ENCODE measurements around the gene TRIP10. TPM values are rescaled to one million over a fixed set of nuclear protein-coding genes. Genes with fewer than 3 reads are reported as not detected.

The TRIP10 gene
- total RNA-seq, 2 donors from 2014 or later, result 67.5 to 74.0 TPM

DNA sequence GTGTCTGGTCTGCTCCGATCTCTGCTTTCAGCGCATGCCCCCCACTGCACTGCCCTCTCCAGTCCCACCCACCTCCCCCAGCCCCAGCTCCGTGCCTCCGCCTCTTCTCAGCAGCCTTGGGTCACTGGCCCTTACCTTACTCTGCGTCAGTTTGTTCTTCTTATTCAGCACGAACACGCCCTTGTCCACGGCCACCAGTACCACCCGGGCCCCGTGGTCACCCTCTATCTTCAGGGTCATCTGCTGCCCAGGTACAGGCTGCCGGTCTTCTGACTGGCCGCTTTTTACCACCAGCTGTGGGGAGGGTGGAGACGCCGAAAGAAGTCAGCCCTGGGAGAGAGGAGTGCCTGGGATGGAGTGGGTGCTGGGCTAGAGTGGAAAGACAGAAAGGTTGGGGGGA, 29.9 kb upstream of the TRIP10 start:
- no peak for DNase-seq
- intact Hi-C loops (cut with DNase I), result no loop called here
- no peak for ATAC-seq

DNA sequence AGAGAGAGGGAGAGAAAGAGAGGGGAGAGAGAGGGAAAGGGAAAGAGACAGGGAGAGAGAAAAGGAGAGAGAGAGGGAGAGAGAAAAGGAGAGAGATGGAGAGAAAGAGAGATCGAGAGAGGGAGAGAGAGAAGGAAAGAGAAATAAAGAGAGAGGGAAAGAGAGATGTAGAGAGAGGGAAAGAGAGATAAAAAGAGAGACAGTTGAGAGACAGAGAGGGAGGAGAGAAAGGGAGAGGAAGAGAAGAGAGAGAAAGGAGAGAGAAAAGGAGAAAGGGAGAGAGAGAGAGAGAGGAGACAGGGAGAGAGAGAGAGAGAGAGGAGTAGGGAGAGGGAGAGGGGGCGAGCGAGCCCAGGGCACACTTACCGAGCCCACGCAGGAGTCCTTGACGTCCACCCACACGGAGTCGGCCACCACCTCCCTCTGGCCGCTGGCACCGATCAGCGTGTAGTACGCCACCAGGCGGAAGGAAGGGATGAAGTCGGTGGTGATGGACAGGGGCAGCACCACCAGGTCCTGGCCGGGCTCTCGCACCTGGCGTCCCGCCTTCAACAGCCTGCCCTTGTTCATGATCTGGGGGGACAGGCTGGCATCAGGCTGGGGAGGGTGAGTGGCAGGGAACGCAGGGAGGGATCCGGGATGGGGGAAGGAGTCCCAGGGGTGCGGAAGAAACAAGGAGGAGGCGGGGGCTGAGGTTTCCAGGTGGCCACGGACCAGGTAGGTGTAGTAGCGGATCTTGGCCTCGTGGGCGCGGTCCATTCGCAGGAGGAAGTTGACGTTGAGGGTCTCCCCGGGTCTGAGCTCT, 29.0 kb upstream of the TRIP10 start:
- DNase-seq (no peak), ATAC-seq (no peak)
- intact Hi-C loops (cut with DNase I), result no loop called here

DNA sequence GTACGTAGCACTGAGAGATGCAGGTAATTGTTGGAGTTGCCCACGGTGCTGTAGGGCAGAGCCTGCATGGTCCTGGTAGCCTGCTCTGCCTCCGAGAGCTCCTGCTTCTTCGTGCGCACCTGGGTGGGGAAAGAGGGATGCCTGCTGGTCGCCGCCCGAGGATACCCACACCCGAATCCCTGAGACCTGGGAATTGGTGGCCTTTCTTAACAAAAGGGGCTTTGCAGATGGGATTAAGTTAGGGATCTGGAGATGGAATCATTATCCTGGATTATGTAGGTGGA, 28.5 kb upstream of the TRIP10 start:
- no peak for ATAC-seq
- intact Hi-C loops (cut with DNase I), result no loop called here
- DNase-seq, result no peak

DNA sequence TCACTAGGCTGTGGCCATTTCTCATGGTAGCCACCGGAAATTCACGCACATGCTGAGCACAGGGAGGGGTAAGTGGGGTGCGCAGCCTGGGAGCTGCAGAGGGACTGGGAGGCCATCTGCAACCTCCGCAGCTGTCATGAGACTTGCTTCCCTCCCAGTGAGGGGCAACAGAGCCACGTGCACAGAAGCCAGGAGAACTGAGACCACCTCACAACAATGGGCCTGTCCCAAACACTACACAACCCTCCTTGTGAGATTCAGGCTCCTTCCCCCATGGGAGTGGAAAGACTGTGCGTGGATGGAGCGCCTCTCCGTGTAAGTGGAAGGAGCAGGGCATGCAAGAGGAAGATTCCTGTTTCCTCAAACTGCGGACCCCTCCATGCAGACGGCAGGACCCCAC, 27.9 kb upstream of the TRIP10 start:
- no peak for DNase-seq
- ATAC-seq, result no peak
- intact Hi-C loops (cut with DNase I), result no loop called here

DNA sequence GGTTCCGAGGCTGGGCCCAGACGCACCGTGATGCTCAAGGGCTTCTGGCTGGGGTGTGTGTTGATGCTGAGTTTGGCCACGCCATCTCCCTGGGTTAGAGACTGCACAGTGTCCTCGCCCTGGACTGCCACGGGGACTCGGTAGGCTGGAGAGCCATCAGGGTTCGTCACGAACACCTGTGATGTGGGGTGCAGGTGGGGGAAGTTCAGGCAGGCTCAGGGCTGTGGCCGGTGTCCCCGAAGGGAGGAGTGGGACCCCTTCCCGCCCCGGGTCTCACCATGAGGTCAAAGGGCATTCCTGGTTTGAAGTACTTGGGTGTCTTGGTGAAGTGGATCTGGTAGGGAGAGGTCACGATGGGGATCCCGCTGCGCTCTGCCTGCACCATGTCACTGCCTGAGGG, 27.2 kb upstream of the TRIP10 start:
- no peak for ATAC-seq
- DNase-seq, result no peak
- intact Hi-C loops (cut with DNase I), result no loop called here

DNA sequence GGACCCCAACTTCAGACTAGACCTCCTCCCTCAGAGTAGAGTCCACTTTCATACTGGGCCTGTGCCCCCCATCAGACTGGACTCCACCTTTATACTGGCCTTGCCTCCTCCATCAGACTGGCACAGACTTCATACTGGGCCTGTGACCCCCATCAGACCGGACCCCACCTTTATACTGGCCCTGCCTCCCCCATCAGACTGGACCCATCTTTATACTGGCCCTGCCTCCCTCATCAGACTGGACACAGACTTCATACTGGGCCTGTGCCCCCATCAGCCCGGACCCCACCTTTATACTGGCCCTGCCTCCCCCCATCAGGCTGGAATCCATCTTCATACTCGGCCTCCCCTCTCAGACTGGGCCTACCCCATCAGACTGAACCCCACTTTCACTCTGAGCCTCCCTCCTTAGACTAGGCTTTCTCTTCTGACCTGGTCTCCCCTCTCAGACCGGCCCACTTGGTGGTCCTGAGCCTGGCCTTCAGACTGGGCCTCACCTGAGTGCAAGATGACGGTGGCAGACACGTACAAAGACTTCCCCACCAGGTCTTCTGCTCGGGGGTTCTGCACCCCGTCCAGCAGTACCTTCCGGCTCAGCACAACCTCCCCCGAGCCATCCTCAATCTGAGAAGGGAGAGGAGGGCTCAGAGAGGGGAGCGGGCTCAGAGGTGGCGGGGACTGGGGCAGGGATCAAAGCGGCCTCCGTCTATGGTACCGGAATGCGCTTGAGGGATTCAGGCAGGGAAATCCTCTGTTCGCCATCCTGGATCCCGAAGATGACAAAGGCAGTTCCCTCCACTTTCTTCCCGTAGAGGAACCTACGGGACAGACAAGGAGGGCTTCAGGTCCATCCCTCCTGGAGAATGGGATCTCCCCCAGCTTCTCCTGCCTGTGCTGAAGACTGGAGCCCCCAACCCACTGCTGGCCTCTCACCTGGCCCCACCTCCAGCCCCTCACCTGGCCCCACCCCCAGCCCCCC, 26.5 kb upstream of the TRIP10 start:
- DNase-seq, result no peak
- intact Hi-C loops (cut with DNase I), result no loop called here
- ATAC-seq, result no peak

DNA sequence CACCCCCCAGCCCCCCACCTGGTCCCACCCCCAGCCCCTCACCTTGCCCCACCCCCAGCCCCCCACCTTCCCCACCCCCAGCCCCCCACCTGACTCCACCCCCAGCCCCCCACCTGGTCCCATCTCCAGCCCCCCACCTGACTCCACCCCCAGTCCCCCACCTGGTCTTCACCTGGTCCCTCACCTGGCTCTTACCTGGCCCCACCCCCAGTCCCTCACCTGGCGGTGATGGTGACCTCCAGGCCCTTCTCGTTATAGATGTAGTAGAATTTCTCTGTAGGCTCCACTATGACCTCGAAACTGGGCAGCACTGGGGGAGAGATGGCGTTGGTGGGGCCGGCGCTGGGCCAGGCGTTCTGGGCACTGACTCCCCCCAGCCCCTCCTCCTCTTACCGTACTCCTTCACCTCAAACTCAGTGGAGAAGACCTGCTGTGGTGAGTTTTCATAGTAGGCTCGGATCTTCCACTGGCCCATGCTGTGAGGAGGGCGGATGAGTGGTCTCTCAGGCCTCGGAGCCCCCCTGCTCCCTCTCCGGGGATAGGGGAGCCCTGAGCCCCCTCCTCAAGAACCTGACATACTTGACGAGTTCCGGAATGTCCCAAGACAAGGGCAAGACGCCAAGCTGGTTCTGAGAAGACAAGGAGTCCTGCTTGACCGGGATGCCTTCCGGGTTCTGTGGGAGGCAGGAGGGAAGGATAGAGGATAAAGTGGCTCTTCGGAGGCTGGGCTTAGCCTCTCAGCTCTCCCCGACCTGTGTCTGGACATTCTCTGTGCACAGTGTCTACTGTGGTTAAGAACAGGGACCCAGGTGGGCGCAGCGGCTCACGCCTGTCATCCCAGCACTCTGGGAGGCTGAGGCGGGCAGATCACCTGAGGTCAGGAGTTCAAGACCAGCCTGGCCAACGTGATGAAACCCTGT, 25.4 kb upstream of the TRIP10 start:
- no peak for ATAC-seq

DNA sequence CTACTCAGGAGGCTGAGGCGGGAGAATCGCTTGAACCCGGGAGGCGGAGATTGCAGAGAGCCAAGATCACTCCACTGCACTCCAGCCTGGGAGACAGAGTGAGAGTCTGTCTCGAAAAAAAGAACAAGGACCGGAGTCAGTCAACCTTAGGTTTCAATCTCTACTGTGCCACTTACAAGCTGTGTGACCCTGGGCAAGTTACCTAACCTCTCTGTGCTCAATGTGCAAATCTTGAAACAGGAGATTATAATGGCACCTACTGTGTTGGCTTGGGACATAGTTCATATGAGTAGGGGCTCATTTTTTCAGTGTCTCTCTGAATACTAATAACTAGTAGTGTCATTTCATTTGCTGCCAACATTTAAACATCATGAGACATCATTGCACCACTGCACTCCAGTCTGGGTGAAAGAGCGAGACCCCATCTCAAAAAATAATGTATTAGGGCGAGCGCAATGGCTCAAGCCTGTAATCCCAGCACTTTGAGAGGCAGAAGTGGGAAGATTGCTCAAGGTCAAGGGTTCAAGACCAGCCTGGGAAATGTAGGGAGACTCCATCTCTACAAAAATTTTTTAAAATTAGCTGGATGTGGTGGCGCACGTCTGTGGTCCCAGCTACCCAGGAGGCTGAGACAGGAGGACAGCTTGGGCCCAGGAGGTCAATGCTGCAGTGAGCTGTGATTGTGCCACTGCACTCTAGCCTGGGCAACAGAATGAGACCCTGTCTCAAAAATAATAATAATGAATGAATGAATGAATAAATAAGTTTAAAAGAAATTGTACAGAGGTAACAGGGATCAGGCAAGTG, 24.5 kb upstream of the TRIP10 start:
- ATAC-seq (no peak), DNase-seq (no peak)
- intact Hi-C loops (cut with DNase I), result no loop called here

More for the DNA sequence above, 25.4 kb upstream of the TRIP10 start:
- intact Hi-C loops (cut with DNase I), result no loop called here
- DNase-seq, result no peak

DNA sequence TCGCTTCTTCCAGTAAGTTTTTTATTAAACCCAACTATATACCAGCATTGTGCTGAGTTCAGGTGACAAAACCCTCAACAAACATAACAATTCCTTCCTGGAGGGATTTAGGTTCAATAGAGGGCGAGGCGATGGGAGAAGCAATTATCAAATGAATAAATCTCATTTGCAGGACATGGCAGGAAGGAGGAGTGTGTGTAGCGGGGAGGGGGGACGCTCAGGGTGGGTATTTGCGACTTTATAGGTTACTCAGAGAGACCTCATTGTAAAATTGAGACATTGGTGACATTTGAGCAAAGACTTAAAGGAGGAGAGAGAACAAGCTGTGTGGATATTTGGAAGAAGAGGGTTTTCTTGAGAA, 22.9 kb upstream of the TRIP10 start:
- intact Hi-C loops (cut with DNase I), result no loop called here
- DNase-seq (no peak), ATAC-seq (no peak)

DNA sequence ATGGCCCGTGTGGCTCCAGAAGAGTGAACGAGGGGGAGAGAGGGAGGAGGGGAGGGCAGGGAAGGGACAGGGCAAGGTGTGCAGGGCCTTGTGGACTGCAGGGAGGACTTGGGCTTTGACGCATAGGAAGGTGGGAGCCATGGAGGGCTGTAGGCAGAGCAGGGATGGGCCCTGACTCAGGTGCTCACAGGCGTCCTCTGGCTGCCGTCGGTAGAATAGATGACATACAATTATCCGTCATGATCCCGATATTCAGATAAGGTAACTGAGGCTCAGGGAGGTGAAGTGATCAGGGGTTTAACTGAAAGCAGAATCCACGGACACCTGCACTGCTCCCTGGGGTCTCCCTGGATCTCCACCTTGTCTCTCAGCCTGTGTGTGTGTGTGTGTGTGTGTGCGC, 22.4 kb upstream of the TRIP10 start:
- ATAC-seq (no peak), DNase-seq (no peak)
- intact Hi-C loops (cut with DNase I), result no loop called here

DNA sequence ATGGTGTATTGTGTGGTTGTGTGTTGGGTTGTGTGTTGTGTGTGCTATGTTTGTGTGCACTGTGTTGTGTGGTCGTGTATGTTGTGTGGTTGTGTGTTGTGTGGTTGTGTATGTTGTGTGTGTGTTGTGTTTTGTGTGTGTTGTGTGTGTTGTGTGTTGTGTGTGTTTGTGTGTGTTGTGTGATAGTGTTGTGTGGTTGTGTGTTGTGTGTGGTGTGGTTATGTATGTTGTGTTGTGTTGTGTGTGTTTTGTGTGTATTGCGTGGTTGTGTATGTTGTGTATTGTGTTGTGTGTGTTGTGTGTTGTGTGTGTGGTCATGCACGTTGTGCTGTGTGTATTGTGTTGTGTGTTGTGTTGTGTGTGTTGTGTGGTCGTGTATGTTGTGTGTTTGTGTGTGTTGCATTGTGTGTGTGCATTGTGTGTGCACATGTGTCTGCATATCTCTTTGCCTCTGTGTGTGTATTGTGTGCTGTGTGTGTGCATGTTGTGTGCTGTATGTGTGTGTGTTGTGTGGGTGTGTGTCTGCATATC, 22.0 kb upstream of the TRIP10 start:
- ATAC-seq, result no peak
- no peak for DNase-seq
- intact Hi-C loops (cut with DNase I), result no loop called here

DNA sequence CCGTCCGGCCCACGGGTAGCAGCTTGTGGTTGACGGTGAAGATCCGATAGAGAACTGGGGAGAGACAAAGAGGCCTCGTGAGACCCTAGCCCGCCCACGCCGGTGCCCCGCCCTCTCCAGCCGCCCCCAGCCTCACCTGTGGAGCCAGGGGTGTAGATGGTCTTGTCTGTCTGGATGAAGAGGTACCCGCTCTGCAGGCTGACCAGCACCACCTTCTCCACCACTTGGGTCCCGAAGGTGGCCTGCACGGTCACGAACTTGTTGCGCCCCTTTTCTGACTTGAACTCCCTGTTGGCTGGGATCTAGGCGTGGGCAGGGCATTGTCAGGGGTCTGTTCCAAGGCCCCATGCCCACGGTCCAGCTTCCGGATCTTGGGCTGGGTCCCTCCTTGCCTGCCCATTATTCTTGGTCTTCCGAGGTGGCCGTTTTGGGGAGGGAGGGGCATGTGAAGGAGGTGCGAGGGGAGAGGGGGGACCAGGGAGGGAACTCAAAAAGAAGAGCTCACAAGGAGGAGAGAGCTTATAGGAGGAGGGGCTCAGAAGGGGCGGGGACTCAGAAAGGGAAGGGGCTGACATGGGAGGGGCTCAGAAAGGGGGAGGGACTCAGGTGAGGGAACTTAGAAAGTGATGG, 21.3 kb upstream of the TRIP10 start:
- DNase-seq (no peak), ATAC-seq (no peak)
- intact Hi-C loops (cut with DNase I), result no loop called here

DNA sequence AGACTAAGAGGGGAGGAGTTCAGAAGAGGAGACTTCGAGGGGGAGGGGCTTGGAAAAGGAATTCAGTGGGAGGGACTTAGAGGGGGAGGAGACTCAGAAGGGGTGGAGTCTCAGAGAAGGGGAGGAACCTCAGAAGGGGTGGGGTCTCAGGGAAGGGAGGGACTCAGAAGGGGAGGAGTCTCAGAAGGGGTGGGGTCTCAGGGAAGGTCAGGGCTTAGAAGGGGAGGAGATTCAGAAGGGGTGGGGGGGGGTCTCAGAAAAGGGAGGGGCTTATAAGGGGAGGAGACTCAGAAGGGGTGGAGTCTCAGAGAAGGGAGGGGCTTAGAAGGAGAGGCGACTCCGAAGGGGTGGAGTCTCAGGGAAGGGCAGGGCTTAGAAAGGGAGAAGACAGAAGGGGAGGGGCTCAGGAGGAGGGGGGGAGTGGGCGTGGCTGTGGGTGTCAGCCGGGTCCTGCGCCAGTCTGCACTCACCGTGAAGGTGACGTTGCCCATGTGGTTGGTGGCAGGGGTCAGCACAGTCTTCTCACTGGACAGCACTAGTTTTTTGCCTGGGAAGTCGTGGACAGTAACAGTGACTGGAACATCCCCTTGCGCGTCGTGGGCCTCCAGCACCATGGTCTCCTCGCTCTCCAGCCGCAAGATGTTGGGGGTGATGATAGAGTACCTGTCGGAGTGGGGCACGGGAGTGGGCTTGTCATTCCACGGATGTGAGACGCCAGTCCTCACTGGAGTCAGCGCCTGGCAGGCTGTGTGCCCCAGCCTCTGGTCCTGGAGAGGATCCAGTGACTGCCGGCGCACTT, 20.5 kb upstream of the TRIP10 start:
- peak; percentile 21 to 73 for ATAC-seq
- intact Hi-C loops (cut with DNase I), result no loop called here

DNA sequence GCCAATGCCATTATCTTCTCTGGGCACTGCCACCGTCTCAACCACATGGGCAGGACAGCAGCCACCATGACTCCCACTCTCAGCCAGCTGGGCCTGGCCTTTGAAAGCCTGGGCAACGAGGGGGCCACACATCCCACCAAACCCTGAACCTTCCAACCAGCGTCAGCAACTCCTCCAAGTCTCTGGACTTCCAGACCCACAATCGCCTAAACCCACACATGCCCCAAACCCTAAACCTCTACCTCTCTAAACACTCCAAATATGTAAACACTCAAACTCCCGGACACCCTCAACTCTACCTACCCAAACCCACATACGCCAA, 20.0 kb upstream of the TRIP10 start:
- DNase-seq (no peak), ATAC-seq (no peak)
- intact Hi-C loops (cut with DNase I), result no loop called here

More for the DNA sequence above, 20.5 kb upstream of the TRIP10 start:
- DNase-seq, result peak; percentile 63

DNA sequence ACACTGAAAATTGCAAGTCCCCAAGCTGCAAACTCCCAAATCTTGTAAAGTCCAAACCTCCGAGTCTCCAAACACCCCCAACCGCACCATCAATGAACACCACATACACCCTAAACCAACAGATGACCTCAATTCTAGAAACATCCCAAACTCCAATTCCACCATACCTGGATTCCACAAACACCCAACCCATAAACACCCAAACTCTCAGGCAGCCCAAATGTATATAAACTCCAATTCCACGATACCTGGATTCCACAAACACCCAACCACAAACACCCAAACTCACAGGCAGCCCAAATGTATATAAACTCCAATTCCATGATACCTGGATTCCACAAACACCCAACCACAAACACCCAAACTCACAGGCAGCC, 19.5 kb upstream of the TRIP10 start:
- intact Hi-C loops (cut with DNase I), result no loop called here
- no peak for DNase-seq
- ATAC-seq, result no peak

DNA sequence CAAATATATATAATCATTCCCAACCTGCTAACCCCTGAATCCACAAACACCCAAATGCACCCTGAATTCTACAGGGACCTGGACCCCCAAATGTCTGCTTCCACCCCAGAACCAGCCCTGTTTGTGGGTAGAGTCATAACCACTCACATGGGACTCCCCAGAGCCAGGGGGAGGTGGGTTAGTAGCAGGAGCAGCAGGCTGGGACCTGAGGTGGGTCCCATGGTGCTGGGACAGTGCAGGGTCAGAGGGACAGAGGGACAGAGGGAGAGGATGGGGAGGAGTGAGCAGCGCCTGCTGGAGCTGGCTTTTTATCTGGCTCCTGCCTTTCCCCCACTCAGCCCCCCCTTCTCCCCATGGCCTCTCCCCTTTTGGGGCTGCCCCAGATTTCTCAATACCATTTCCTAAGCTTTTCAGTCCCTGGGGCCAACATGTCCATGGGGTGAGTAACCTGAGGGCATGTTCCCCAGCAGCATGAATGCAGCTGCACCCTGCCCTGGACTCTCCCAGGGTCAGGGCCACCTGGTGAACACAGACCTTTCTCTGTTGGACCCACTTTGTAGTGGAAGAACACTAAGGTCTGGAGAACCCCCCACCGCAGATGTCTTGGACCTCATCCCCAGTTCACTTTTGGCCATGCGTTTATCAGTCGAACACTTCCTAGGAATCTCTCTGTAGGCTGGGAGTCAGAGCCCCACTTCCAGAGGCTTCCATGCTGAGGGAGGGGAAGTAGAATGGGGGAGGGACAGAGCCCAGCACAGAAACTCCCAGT, 18.9 kb upstream of the TRIP10 start, which contains the start of gene C3:
TSS of gene C3 (minus strand) at position 282 of the 769 bp plus-strand sequence. CDS start at position 221, 61 bp downstream.
- DNase-seq, result peak; percentile 65
- intact Hi-C loops (cut with DNase I), result no loop called here
- peak; percentile 73 to 84 for ATAC-seq

DNA sequence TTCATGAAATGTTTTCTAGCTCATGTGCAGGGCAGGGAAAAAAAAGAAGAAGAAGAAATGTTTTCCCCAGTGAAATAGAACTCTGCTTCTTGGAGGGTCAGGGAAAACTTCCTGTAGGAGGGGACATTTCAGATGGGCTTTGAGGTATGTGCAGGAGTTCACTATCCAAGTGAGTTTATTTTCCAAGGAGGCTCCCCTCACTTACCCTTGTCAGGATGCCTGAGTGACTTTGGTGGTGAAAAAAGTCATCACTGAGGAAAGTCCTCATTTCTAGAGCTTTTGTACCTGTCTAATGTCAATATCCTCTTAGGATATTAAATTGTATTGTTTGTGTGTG, 18.4 kb upstream of the TRIP10 start:
- no peak for DNase-seq
- intact Hi-C loops (cut with DNase I), result no loop called here
- no peak for ATAC-seq

Data from left cardiac atrium (tissue), 4 donors.